Ectodermal cell (in vitro differentiated cells): Measurements from ENCODE around the gene HIPK2.

Source experiments
- H3K27ac ChIP-seq: 2 replicates; pipeline ENCODE4 v1.7.0; 2013; ENCODE audit warnings: mild to moderate bottlenecking, low read depth, low read length; ENCODE audit not compliant: insufficient read depth, poor library complexity, severe bottlenecking
- H3K27me3 ChIP-seq: 2 replicates; pipeline ENCODE4 v1.7.0; 2013; ENCODE audit warnings: mild to moderate bottlenecking, low read length; ENCODE audit not compliant: insufficient read depth, control insufficient read depth, poor library complexity, severe bottlenecking
- H3K36me3 ChIP-seq: one replicate; pipeline ENCODE4 v1.7.0; 2013; ENCODE audit warnings: low read length; ENCODE audit not compliant: control insufficient read depth, insufficient read depth
- H3K4me1 ChIP-seq: one replicate; pipeline ENCODE4 v1.7.0; 2013; ENCODE audit warnings: low read length; ENCODE audit not compliant: control insufficient read depth, insufficient read depth
- H3K4me3 ChIP-seq: 2 replicates; pipeline ENCODE4 v1.7.0; 2013; ENCODE audit warnings: low read depth, low read length, control low read depth; ENCODE audit not compliant: insufficient read depth
- H3K9me3 ChIP-seq: 2 replicates; pipeline ENCODE4 v1.7.0; 2013; ENCODE audit warnings: mild to moderate bottlenecking, low read length, moderate library complexity; ENCODE audit not compliant: control insufficient read depth
- WGBS, 2 experiments: methylation state at CpG; one replicate each; pipeline ENCODE4 v1.1.7; 2013; ENCODE audit warnings: missing lambda C conversion rate in 2 of 2; 5-methylcytosine and 5-hydroxymethylcytosine counted together

HIPK2 gene

GRCh38 chr7:139596626-139597025 lies 181.2 kb downstream of the HIPK2 start:
- H3K27me3 ChIP-seq, result no peaks in the 10 kb centered on the region
- H3K36me3 ChIP-seq, result peaks cover 13% of the 10 kb centered on the region
- H3K9me3 ChIP-seq, result no peaks in the 10 kb centered on the region
- H3K4me3 ChIP-seq, result no peak overlapping the region
- H3K4me1 ChIP-seq, result no peaks in the 10 kb centered on the region
- 95 to 96% methylated on average over 17 of the region's 17 CpGs for WGBS, 2 experiments
- no peak overlapping the region for H3K27ac ChIP-seq

DNA sequence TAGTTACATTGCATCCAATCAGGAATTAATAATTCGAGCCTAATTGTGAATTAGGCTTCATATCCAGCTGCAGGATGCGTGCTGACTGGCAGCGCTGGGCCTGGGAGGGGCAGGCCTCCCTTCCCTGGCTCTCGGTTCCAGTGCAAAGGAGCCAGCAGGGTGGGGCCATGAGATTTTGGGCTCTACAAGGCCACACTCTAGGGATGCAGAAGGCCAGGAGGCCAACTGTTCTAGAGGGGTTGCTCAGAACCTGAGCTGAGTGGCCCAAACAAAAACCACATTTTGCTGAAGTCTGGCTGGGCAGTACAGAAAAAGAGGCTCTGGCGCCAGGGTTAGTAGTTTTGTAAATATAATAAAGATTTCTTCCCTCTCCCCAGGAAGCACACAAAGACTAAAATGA lies 182.0 kb downstream of the HIPK2 start:
- H3K27ac ChIP-seq, result no peak overlapping the region
- 94 to 97% methylated on average over 4 to 5 of the region's 5 CpGs for WGBS, 2 experiments
- H3K4me1 ChIP-seq, result no peaks in the 10 kb centered on the region
- no peak overlapping the region for H3K4me3 ChIP-seq
- no peaks in the 10 kb centered on the region for H3K27me3 ChIP-seq
- no peaks in the 10 kb centered on the region for H3K9me3 ChIP-seq
- peaks cover 13% of the 10 kb centered on the region for H3K36me3 ChIP-seq

DNA sequence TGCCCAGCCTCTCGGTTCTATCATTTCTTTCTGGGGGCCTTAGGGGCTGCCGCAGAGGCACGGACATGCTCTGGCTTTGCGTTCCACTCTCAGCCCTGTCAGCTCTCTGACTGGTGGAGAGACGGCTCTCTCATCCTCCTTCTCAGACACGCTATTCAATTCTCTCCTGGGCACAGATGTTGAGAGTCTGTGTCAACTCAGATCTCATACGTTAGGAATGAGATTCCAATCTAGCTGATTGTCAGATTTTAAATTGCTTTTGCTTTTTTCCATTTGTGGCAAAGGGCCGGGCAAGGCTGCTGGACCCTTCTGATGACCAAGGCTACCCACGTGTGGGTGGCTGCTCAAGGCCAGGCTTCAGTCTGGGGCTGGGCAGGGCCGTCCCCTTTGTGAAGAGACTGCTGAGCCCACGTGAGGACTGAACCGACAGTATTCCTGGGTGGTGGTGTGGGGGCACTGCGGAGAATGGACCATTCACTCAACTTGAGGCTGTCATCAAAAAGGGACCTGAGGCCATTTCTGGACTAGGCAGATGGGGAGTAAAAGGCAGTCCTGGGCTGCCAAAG lies 182.8 kb downstream of the HIPK2 start:
- Histone ChIP-seq H3K27ac (no peak overlapping the region), H3K9me3 (no peaks in the 10 kb centered on the region), H3K36me3 (peaks cover 9% of the 10 kb centered on the region), H3K27me3 (no peaks in the 10 kb centered on the region), H3K4me3 (no peak overlapping the region), H3K4me1 (no peaks in the 10 kb centered on the region)
- WGBS, 2 experiments, result 94 to 95% methylated on average over 13 of the region's 13 CpGs

DNA sequence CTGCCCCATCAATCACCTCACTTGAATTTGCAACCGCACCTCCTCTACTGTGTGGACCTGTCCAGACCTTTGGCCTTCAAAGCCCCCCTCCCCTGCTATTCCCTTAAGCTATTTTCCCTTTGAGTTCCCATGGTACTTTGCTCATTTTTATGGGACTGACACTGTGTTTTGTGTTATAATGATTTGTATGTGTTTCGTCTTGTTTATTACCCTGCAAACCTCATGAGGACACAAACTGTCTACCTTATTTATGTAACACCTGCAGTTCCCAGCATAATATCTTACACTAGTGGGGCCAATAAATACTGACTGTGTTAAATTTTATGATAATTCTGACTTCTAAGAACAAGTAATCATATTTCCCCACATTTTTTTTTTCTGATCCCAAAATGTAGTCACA lies 183.7 kb downstream of the HIPK2 start:
- Histone ChIP-seq H3K4me3 (no peak overlapping the region), H3K4me1 (peaks cover 3% of the 10 kb centered on the region), H3K36me3 (peaks cover 2% of the 10 kb centered on the region), H3K9me3 (no peaks in the 10 kb centered on the region), H3K27ac (no peak overlapping the region), H3K27me3 (no peaks in the 10 kb centered on the region)
- WGBS, 2 experiments, result 100% methylated on average over 1 of the region's 2 CpGs

GRCh38 chr7:139592801-139593461 lies 184.9 kb downstream of the HIPK2 start:
- Histone ChIP-seq H3K27me3 (no peaks in the 10 kb centered on the region), H3K9me3 (no peaks in the 10 kb centered on the region), H3K4me1 (peaks cover 9% of the 10 kb centered on the region), H3K27ac (no peak overlapping the region), H3K36me3 (no peaks in the 10 kb centered on the region), H3K4me3 (no peak overlapping the region)
- WGBS, 2 experiments, result 93 to 96% methylated on average over 4 of the region's 4 CpGs

- Histone ChIP-seq H3K36me3 (no peaks in the 10 kb centered on the region), H3K4me1 (peaks cover 9% of the 10 kb centered on the region), H3K27ac (no peak overlapping the region), H3K4me3 (no peak overlapping the region), H3K27me3 (no peaks in the 10 kb centered on the region), H3K9me3 (no peaks in the 10 kb centered on the region)
- 83 to 89% methylated on average over 2 of the region's 3 CpGs for WGBS, 2 experiments
These were observed 186.1 kb downstream of the HIPK2 start for GRCh38 chr7:139591550-139592195.

DNA sequence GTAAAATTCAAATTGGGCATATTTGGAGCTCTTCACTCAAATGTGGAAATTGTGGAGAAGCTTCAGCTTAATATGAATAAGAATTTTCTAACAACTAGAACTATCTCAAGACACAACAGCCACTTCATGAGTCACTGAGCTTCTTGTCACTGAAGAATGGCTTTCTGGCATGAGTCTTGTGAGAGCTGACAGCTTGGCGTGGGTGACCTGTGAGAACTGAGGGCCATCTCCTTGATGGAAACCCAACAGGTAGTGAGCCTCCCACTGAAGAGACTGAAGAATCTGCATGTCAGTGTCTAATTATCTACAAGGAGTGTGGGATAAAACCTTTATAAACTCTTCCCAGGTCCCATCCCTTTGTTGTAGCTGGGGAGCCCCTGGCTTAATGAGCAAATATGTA lies 188.3 kb downstream of the HIPK2 start:
- Histone ChIP-seq H3K9me3 (no peaks in the 10 kb centered on the region), H3K27me3 (no peaks in the 10 kb centered on the region), H3K4me3 (no peak overlapping the region), H3K36me3 (no peaks in the 10 kb centered on the region), H3K4me1 (peaks cover 9% of the 10 kb centered on the region), H3K27ac (no peak overlapping the region)
- 86 to 92% methylated on average over 1 of the region's 1 CpG for WGBS, 2 experiments

DNA sequence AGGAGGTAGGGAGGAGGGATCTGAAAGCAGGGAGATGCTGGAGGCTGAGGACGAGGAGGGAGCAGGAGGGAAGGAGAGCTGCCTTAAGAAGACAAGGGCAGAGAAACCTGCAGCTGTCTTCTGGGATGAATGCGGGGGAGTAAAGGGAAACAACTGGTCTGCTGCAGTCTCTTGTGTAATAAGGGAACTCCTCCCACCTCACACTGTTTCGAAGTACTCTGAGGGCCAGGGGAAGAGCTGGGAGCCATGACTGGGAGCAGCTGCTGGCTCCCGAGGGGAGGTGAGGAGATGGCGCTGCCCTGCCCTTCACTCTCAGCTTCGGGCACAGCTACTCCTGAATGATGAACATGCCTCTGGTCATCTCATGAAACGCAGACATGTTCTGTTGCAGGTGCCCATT lies 189.2 kb downstream of the HIPK2 start:
- Histone ChIP-seq H3K27me3 (no peaks in the 10 kb centered on the region), H3K36me3 (no peaks in the 10 kb centered on the region), H3K9me3 (no peaks in the 10 kb centered on the region), H3K27ac (no peak overlapping the region), H3K4me1 (peaks cover 9% of the 10 kb centered on the region), H3K4me3 (no peak overlapping the region)
- WGBS, 2 experiments, result 71 to 73% methylated on average over 7 of the region's 7 CpGs

GRCh38 chr7:139587535-139587934 lies 190.3 kb downstream of the HIPK2 start:
- H3K36me3 ChIP-seq, result no peaks in the 10 kb centered on the region
- no peak overlapping the region for H3K27ac ChIP-seq
- no peaks in the 10 kb centered on the region for H3K27me3 ChIP-seq
- H3K9me3 ChIP-seq, result no peaks in the 10 kb centered on the region
- peaks cover 9% of the 10 kb centered on the region for H3K4me1 ChIP-seq
- WGBS, 2 experiments, result 95 to 96% methylated on average over 7 of the region's 7 CpGs
- H3K4me3 ChIP-seq, result no peak overlapping the region

GRCh38 chr7:139586286-139586685 lies 191.5 kb downstream of the HIPK2 start:
- Histone ChIP-seq H3K27me3 (no peaks in the 10 kb centered on the region), H3K4me1 (peaks cover 9% of the 10 kb centered on the region), H3K27ac (no peak overlapping the region), H3K4me3 (no peak overlapping the region), H3K36me3 (no peaks in the 10 kb centered on the region), H3K9me3 (no peaks in the 10 kb centered on the region)
- WGBS, 2 experiments, result 93 to 95% methylated on average over 3 of the region's 3 CpGs
